H1 (cell line): ENCODE measurements around the gene HMGB1. TPM values are rescaled to one million over a fixed set of nuclear protein-coding genes. Genes with fewer than 3 reads are reported as not detected.

ENCODE experiments used
- CTCF ChIA-PET: fragments of 300-600 bp; sonication (Branson Sonifier 250); formaldehyde crosslinking; loops from one replicate; lab custom pipeline; 2021; ENCODE audit not compliant: partially characterized antibody; lab: Charles Lee
- POLR2A ChIA-PET: fragments of 300-600 bp; sonication (Branson Sonifier 250); formaldehyde crosslinking; loops from one replicate; lab custom pipeline; 2021; ENCODE audit warnings: inconsistent platforms; ENCODE audit not compliant: partially characterized antibody; lab: Charles Lee
- DNase-seq, 2 experiments: peaks; one replicate each; pipeline versions ENCODE4 v3.0.0 to v3.0.0-alpha.2; 2010 to 2022; ENCODE audit warnings: low spot score in 2 of 2, low read depth in 1 of 2, mixed read lengths in 1 of 2
- FAIRE-seq: peaks from 2 replicates; lab custom pipeline; 2011; peaks lifted over from hg19 to GRCh38; lab: Jason Lieb, UNC
- H2AFZ ChIP-seq: 2 replicates; pipeline ENCODE4 v1.8.1; 2012; ENCODE audit warnings: low read length, inconsistent platforms
- H2AK5ac ChIP-seq: 2 replicates; pipeline ENCODE4 v1.6.1; 2013; ENCODE audit warnings: low read depth, low read length
- H2BK120ac ChIP-seq: replicated peaks from 2 replicates; pipeline ENCODE3; 2013; ENCODE audit warnings: low read depth, low read length, inconsistent platforms
- H2BK12ac ChIP-seq: 2 replicates; pipeline ENCODE4 v1.6.1; 2013; ENCODE audit warnings: low read depth, low read length
- H2BK15ac ChIP-seq: 2 replicates; pipeline ENCODE4 v1.6.1; 2013; ENCODE audit warnings: low read length
- H2BK20ac ChIP-seq: 2 replicates; pipeline ENCODE4 v1.6.1; 2013; ENCODE audit warnings: low read length
- H2BK5ac ChIP-seq: 2 replicates; pipeline ENCODE4 v1.6.1; 2013; ENCODE audit warnings: low read depth, low read length
- H3K14ac ChIP-seq: 2 replicates; pipeline ENCODE4 v1.6.1; 2013; ENCODE audit warnings: inconsistent platforms; ENCODE audit not compliant: insufficient read length
- H3K18ac ChIP-seq: 2 replicates; pipeline ENCODE4 v1.6.1; 2013; ENCODE audit warnings: low read length; ENCODE audit errors: extremely low read depth
- H3K23ac ChIP-seq: 2 replicates; pipeline ENCODE4 v1.6.1; 2013; ENCODE audit warnings: inconsistent platforms; ENCODE audit not compliant: insufficient read length
- H3K23me2 ChIP-seq: 2 replicates; pipeline ENCODE4 v1.6.1; 2013; ENCODE audit warnings: low read depth, low read length
- H3K27ac ChIP-seq: 2 replicates; pipeline ENCODE4 v1.6.1; 2011; ENCODE audit warnings: low read depth, low read length, inconsistent platforms
- H3K27me3 ChIP-seq, 4 experiments: replicated peaks in 1 of 4; 1 replicate in 1 of 4; 2 replicates in 3 of 4; pipeline versions ENCODE4 v1.6.1 to v1.8.1; 2011 to 2013; ENCODE audit warnings: low read length in 3 of 4, mild to moderate bottlenecking in 3 of 4, inconsistent platforms in 2 of 4, mixed read lengths in 2 of 4, moderate library complexity in 1 of 4; ENCODE audit not compliant: control insufficient read depth in 3 of 4, insufficient read depth in 3 of 4; ENCODE audit errors: extremely low read depth in 1 of 4
- H3K36me3 ChIP-seq, 4 experiments: 2 replicates each; pipeline versions ENCODE4 v1.6.1 to v1.8.1; 2011 to 2013; ENCODE audit warnings: mild to moderate bottlenecking in 4 of 4, low read length in 3 of 4, moderate library complexity in 2 of 4, control low read depth in 1 of 4, inconsistent platforms in 1 of 4; ENCODE audit not compliant: insufficient read depth in 4 of 4, control insufficient read depth in 2 of 4
- H3K4ac ChIP-seq: replicated peaks from 2 replicates; pipeline ENCODE3; 2013; ENCODE audit warnings: low read length, low read depth, mixed read lengths, inconsistent platforms; ENCODE audit not compliant: insufficient read length
- H3K4me1 ChIP-seq, 4 experiments: replicated peaks in 1 of 4; 1 replicate in 1 of 4; 2 replicates in 3 of 4; pipeline versions ENCODE4 v1.6.1 to v1.8.1; 2011 to 2013; ENCODE audit warnings: low read length in 3 of 4, inconsistent platforms in 2 of 4, mixed read lengths in 1 of 4; ENCODE audit not compliant: insufficient read depth in 4 of 4, control insufficient read depth in 3 of 4
- H3K4me2 ChIP-seq, 2 experiments: 2 replicates each; pipeline versions ENCODE4 v1.6.1 to v1.8.1; 2011 to 2013; ENCODE audit warnings: low read depth in 2 of 2, low read length in 2 of 2, control low read depth in 1 of 2, inconsistent platforms in 1 of 2, mild to moderate bottlenecking in 1 of 2; ENCODE audit not compliant: insufficient read depth in 1 of 2
- H3K4me3 ChIP-seq, 4 experiments: fragments of 200-600, 300-600 bp in 1 of 4; sonication (generic), shearing (Covaris generic), sonication (Bioruptor Twin) in 1 of 4; 2 replicates each; pipeline versions ENCODE4 v1.5.1 to v1.8.1; 2011 to 2016; ENCODE audit warnings: low read length in 4 of 4, low read depth in 3 of 4, control low read depth in 2 of 4, inconsistent platforms in 2 of 4, mild to moderate bottlenecking in 2 of 4, mixed read lengths in 1 of 4, moderate library complexity in 1 of 4; ENCODE audit not compliant: insufficient read depth in 2 of 4; ENCODE audit errors: extremely low read depth in 1 of 4
- H3K56ac ChIP-seq: replicated peaks from 2 replicates; pipeline ENCODE3; 2013; ENCODE audit warnings: low read depth, mild to moderate bottlenecking, mixed read lengths, low read length, inconsistent platforms; ENCODE audit not compliant: insufficient read length
- H3K79me1 ChIP-seq: 2 replicates; pipeline ENCODE4 v1.6.1; 2013; ENCODE audit warnings: low read depth, low read length, control low read depth
- H3K79me2 ChIP-seq, 2 experiments: 2 replicates each; pipeline versions ENCODE4 v1.6.1 to v1.8.1; 2012 to 2013; ENCODE audit warnings: low read length in 2 of 2, mild to moderate bottlenecking in 2 of 2, inconsistent platforms in 1 of 2; ENCODE audit not compliant: insufficient read depth in 2 of 2, control insufficient read depth in 1 of 2
- H3K9ac ChIP-seq, 4 experiments: replicated peaks in 1 of 4; 1 replicate in 1 of 4; 2 replicates in 3 of 4; pipeline versions ENCODE4 v1.6.1 to v1.8.1; 2011 to 2013; ENCODE audit warnings: low read depth in 3 of 4, low read length in 3 of 4, control low read depth in 2 of 4, mild to moderate bottlenecking in 2 of 4, moderate library complexity in 2 of 4, inconsistent platforms in 1 of 4; ENCODE audit errors: extremely low read depth in 1 of 4
- H3K9me3 ChIP-seq, 2 experiments: 2 replicates each; pipeline versions ENCODE4 v1.6.1 to v1.8.1; 2012 to 2013; ENCODE audit warnings: mild to moderate bottlenecking in 2 of 2, moderate library complexity in 2 of 2, control low read depth in 1 of 2, inconsistent platforms in 1 of 2, low read depth in 1 of 2, low read length in 1 of 2, mixed read lengths in 1 of 2; ENCODE audit not compliant: insufficient read depth in 2 of 2
- H4K20me1 ChIP-seq, 2 experiments: replicated peaks in 1 of 2; 2 replicates each; pipeline versions ENCODE3 to v1.8.1; 2011 to 2013; ENCODE audit warnings: inconsistent platforms in 2 of 2, low read length in 2 of 2, mild to moderate bottlenecking in 1 of 2; ENCODE audit not compliant: insufficient read depth in 2 of 2, control insufficient read depth in 1 of 2
- H4K5ac ChIP-seq: 2 replicates; pipeline ENCODE4 v1.6.1; 2013; ENCODE audit warnings: low read length, low read depth, mixed read lengths, inconsistent platforms; ENCODE audit not compliant: insufficient read length
- H4K8ac ChIP-seq: 2 replicates; pipeline ENCODE4 v1.8.0; 2013; ENCODE audit warnings: mild to moderate bottlenecking, moderate library complexity, low read length, inconsistent platforms; ENCODE audit not compliant: insufficient read depth; ENCODE audit errors: extremely low read depth
- H4K91ac ChIP-seq: replicated peaks from 2 replicates; pipeline ENCODE3; 2013; ENCODE audit warnings: low read length, mixed read lengths, inconsistent platforms; ENCODE audit not compliant: insufficient read length
- EZH2 ChIP-seq: fragments of 200-600 bp; sonication (generic); IDR thresholded peaks from 2 replicates; pipeline ENCODE4 v1.7.1; 2012; ENCODE audit warnings: low read depth, mild to moderate bottlenecking, moderate library complexity, low read length, inconsistent platforms; ENCODE audit not compliant: severe bottlenecking
- JUND ChIP-seq: IDR thresholded peaks from 2 replicates; pipeline ENCODE4 v1.6.1; 2011; ENCODE audit warnings: mild to moderate bottlenecking, improper control_type of control experiment, low read length
- PHF8 ChIP-seq: fragments of 200-600 bp; sonication (generic); conservative IDR thresholded peaks from 2 replicates; pipeline ENCODE4 v1.7.1; 2012; ENCODE audit warnings: low read depth, mild to moderate bottlenecking, inconsistent platforms, low read length, moderate library complexity
- SIX5 ChIP-seq: IDR thresholded peaks from 2 replicates; pipeline ENCODE4 v1.6.1; 2011; ENCODE audit warnings: mild to moderate bottlenecking, low read depth, low read length
- SP4 ChIP-seq: IDR thresholded peaks from 2 replicates; pipeline ENCODE4 v1.6.1; 2012; ENCODE audit warnings: low read length, inconsistent platforms
- TBP ChIP-seq: IDR thresholded peaks from 2 replicates; pipeline ENCODE4 v1.6.1; 2011; ENCODE audit warnings: low read depth, low read length, improper control_type of control experiment
- WGBS, 2 experiments: shearing (Covaris generic) in 1 of 2; methylation state at CpG; one replicate each; pipeline versions ENCODE4 v1.1.6 to v1.1.7; 2013 to 2015; ENCODE audit warnings: low lambda C conversion rate in 2 of 2, mixed read lengths in 2 of 2, inconsistent platforms in 1 of 2, low coverage in 1 of 2, missing lambda C conversion rate in 1 of 2; ENCODE audit not compliant: insufficient replicate concordance in 2 of 2, insufficient coverage in 1 of 2, insufficient read length in 1 of 2; ENCODE audit errors: extremely low coverage in 1 of 2, missing lambda C conversion rate in 1 of 2; 5-methylcytosine and 5-hydroxymethylcytosine counted together
- polyA plus RNA-seq, 7 experiments: library from polyadenylated mRNA; depleted of rRNA in 3 of 7; stranded (reverse) in 5 of 7; unstranded in 2 of 7; fragments of >200 nt in 5 of 7; fragments of 200-250 nt in 2 of 7; gene quantifications; 1 replicate in 5 of 7; 2 replicates in 1 of 7; 4 replicates in 1 of 7; pipeline versions ENCODE4 v1.2.1 to v1.2.3, GENCODE V29; 2011 to 2013; ENCODE audit warnings: missing spikeins in 2 of 7, mixed read lengths in 2 of 7
- total RNA-seq: library from RNA; stranded (reverse); fragmentation: NEBNext Ultra II Directional; extraction: Animal tissue kit (Norgen Biotek cat#: 25700); gene quantifications from 2 replicates; pipeline ENCODE4 v1.2.1, GENCODE V29; 2021

Gene HMGB1
- total and polyA plus RNA-seq, 2 of the 8 experiments (the other 6 are each of a cell fraction or from before 2014, with no cell fraction given), result 123 to 776 TPM

DNA sequence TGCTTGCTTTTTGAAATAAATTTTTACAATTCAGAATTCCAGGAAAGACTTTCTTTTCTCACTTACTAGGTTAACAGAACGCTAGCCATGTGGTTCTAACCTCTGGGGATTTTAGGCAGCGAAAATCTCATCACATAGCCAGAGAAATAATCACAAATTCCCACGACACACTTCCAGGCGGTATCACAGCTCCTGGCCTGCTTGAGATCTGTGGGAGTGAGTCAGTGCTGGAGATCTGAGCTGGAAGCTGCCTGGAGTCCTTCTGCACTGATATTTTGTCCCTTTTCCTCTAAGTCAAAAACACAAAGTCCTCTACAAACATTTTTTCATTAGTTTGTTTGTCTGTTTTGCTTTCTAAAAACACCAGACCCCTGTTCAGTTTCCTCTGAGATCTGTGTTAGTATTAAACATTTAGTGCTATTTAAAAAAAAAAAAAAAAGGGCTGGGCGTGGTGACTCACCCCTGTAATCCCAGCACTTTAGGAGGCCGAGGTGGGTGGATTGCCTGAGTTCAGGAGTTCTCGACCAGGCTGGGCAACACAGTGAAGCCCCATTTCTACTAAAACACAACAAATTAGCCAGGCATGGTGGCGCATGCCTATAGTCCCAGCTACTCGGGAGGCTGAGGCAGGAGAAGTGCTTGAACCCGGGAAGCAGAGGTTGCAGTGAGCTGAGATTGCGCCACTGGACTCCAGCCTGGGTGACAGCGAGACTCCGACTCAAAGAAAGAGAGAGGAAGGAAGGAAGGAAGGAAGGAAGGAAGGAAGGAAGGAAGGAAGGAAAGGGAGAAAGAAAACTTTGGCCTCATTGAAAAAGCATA is 55.6 kb downstream of the HMGB1 start:
- no peak overlapping the region for H3K27ac ChIP-seq
- no peaks in the 10 kb centered on the region for H3K79me2 ChIP-seq
- no peak overlapping the region for H2BK15ac ChIP-seq
- no peaks in the 10 kb centered on the region for H3K79me1 ChIP-seq
- no peak overlapping the region for H3K4ac ChIP-seq
- POLR2A ChIA-PET, result interaction anchor here (2.5 to 3.2 kb wide), 2 partner anchors 11 to 56 kb away, joined by 10 to 12 read pairs; partner anchors contain the start of gene HMGB1
- H2BK120ac ChIP-seq, result peak overlapping the region; percentile 10
- H3K23me2 ChIP-seq, result no peaks in the 10 kb centered on the region
- no peak for DNase-seq
- H3K9ac ChIP-seq, result no peak overlapping the region
- CTCF ChIA-PET, result interaction anchor here (0.5 to 5.6 kb wide), 4 partner anchors 9 to 99 kb away, joined by 3 to 42 read pairs (median 5); no protein-coding TSS in a partner anchor
- no peak overlapping the region for H3K14ac ChIP-seq
- H3K4me3 ChIP-seq, result no peak overlapping the region
- H2BK5ac ChIP-seq, result no peak overlapping the region
- no peak overlapping the region for H4K5ac ChIP-seq
- no peak overlapping the region for H3K4me2 ChIP-seq
- H2AK5ac ChIP-seq, result no peak overlapping the region
- H2BK20ac ChIP-seq, result no peak overlapping the region
- no peaks in the 10 kb centered on the region for H3K9me3 ChIP-seq
- H2BK12ac ChIP-seq, result no peak overlapping the region
- H3K18ac ChIP-seq, result no peak overlapping the region
- no peaks in the 10 kb centered on the region for H4K20me1 ChIP-seq
- H2AFZ ChIP-seq, result no peak overlapping the region
- H4K91ac ChIP-seq, result no peak overlapping the region
- no peaks in the 10 kb centered on the region for H3K36me3 ChIP-seq
- peaks cover 3 to 7% (median 6%) of the 10 kb centered on the region in 4 experiments for H3K4me1 ChIP-seq
- H4K8ac ChIP-seq, result no peak overlapping the region
- FAIRE-seq, result no peak
- H3K27me3 ChIP-seq, result peaks cover 0 to 12% (median 8%) of the 10 kb centered on the region in 4 experiments; a peak in 6 of 7 replicates
- no peak for TF ChIP-seq SIX5
- TF ChIP-seq SP4, result no peak
- no peak for TF ChIP-seq JUND
- TF ChIP-seq TBP, result no peak
- no peak for TF ChIP-seq EZH2
- TF ChIP-seq PHF8, result no peak
- TF ChIP-seq, all 59 proteins: peak for 0
- Histone ChIP-seq H3K56ac (no peak overlapping the region), H3K23ac (no peak overlapping the region)
- WGBS, 2 experiments, result 89% methylated on average over 8 of the region's 13 CpGs; no CpG with 5 or more reads in 1 of the 2 experiments
